ENCODE measurements around the gene CKAP2L. TPM values are rescaled to one million over a fixed set of nuclear protein-coding genes. Genes with fewer than 3 reads are reported as not detected.

Gene CKAP2L
- total and polyA plus RNA-seq, 2 experiments from 2014 or later = 16.2 to 30.2 TPM

- no peak overlapping the region for H3K4me3 Mint-ChIP-seq
Measured at GRCh38 chr2:112710956-112711750, 53.3 kb downstream of the CKAP2L start.

More at GRCh38 chr2:112710956-112711750, 53.3 kb downstream of the CKAP2L start:
- ATAC-seq = no peak
- Mint-ChIP-seq H3K36me3 (ENCODE audit: low read depth) (no peaks in the 10 kb centered on the region), H3K27ac (no peak overlapping the region), H3K4me1 (peaks cover 3% of the 10 kb centered on the region; the same call in 1 of the 3 replicates), H3K9me3 (no peaks in the 10 kb centered on the region), H3K27me3 (ENCODE audit: insufficient read depth, low read depth, poor library complexity) (peaks cover 2% of the 10 kb centered on the region)
- H3K4me1 ChIP-seq (ENCODE audit: insufficient read depth) = no peaks in the 10 kb centered on the region
- H3K27me3 ChIP-seq (ENCODE audit: insufficient read depth) = no peaks in the 10 kb centered on the region
- H3K79me2 ChIP-seq (replicated peaks; ENCODE audit: insufficient read depth) = no peaks in the 10 kb centered on the region
- H3K4me2 ChIP-seq = no peak overlapping the region
- no peaks in the 10 kb centered on the region for H3K36me3 ChIP-seq (ENCODE audit: insufficient read depth)
- H3F3A ChIP-seq (replicated peaks; ENCODE audit: low read depth) = no peaks in the 10 kb centered on the region
- H3K4me3 ChIP-seq = no peak overlapping the region
- H3K9me2 ChIP-seq (ENCODE audit: insufficient read depth) = 0 out of 2 replicates have a peak, but pooled peaks cover 4% of the 10 kb centered on the region
- H3K27ac ChIP-seq (ENCODE audit: low read depth) = no peak overlapping the region
- H4K20me1 ChIP-seq (replicated peaks; ENCODE audit: insufficient read depth) = no peaks in the 10 kb centered on the region
- no peak overlapping the region for H2AFZ ChIP-seq
- DNase-seq (ENCODE audit: low spot score) = no peak
- TF ChIP-seq JUNB (IDR thresholded peaks at IDR 0.05; ENCODE audit: unreplicated experiment) = no peak
- no peak for TF ChIP-seq NANOG (IDR thresholded peaks at IDR 0.05; ENCODE audit: borderline replicate concordance)
- no peak for TF ChIP-seq ZNF462 (CRISPR knock-in tag; IDR thresholded peaks at IDR 0.05)
- no peak for TF ChIP-seq STAT1 (IDR thresholded peaks at IDR 0.05; ENCODE audit: unreplicated experiment)
- no peak for TF ChIP-seq EZH2phosphoT487 (IDR thresholded peaks at IDR 0.05; ENCODE audit: unreplicated experiment)
- TF ChIP-seq ZNF114 (CRISPR knock-in tag; IDR thresholded peaks at IDR 0.05) = no peak
- no peak for TF ChIP-seq CTCF (conservative IDR thresholded peaks at IDR 0.05; ENCODE audit: low read depth in 2 of 2)
- no peak for TF ChIP-seq POLR2AphosphoS5 (IDR thresholded peaks at IDR 0.05; ENCODE audit: low read depth)
- no peak for TF ChIP-seq ZNF331 (CRISPR knock-in tag; IDR thresholded peaks at IDR 0.05; ENCODE audit: low read depth)
- TF ChIP-seq ETS1 (IDR thresholded peaks at IDR 0.05) = no peak
- no peak for TF ChIP-seq REST (IDR thresholded peaks at IDR 0.05; ENCODE audit: unreplicated experiment)
- no peak for TF ChIP-seq EZH2 (IDR thresholded peaks at IDR 0.05; ENCODE audit: low read depth, unreplicated experiment)
- TF ChIP-seq CREB1 (CRISPR knock-in tag; IDR thresholded peaks at IDR 0.05; ENCODE audit: low read depth) = no peak

All from GM23338 (cell line).